Measurements from ENCODE around the gene EIPR1.
"Not testable (repeated sequence)": the region's sequence is repeated elsewhere in the genome, so short reads cannot be mapped to it uniquely, and the experiment has no call there.

EIPR1 gene

DNA sequence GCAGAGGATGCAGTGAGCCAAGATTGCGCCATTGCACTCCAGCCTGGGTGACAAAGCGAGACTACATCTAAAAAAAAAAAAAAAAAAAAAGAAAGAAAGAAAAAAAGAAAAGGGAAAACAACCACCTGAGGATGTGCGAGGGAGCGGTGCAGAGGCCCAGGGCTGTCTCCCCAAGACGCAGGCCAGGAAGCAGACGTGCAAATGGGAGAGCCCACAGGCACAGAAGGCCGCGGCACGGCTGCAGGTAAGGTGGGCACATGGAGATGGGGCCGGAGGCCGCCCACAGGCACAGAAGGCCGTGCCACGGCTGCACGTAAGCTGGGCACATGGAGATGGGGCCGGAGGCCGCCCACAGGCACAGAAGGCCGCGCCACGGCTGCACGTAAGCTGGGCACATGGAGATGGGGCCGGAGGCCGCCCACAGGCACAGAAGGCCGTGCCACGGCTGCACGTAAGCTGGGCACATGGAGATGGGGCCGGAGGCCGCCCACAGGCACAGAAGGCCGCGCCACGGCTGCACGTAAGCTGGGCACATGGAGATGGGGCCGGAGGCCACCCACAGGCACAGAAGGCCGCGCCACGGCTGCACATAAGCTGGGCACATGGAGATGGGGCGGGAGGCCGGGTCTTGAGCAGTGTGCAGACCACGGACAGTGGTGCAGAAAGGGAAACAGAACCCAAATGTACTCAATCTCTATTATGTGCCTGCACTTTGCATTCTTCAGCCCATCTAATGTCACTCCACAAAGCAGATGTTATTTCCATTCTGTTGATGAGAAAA, 93.6 kb downstream of the EIPR1 start:
- not testable (repeated sequence) for DNase-seq

DNA sequence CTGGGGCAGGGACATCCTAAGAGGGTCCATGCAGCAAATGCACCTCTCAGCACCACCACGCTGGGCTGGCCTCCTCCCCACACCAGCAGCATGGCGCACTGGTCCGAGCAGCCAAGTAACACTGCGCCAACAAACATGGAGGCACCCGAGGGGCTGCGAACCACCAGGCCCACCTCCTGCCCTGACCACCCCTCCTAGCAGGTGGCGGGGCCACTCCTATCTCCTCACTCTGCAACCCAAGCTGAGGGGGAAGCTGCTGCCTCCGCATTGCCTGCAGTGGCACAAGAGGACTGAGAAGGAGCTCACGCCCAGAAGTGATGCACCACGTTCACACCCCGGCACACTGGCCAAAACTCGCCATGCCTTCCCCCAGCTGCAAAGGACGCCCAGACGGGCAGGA, 94.4 kb downstream of the EIPR1 start:
- no peak for DNase-seq

DNA sequence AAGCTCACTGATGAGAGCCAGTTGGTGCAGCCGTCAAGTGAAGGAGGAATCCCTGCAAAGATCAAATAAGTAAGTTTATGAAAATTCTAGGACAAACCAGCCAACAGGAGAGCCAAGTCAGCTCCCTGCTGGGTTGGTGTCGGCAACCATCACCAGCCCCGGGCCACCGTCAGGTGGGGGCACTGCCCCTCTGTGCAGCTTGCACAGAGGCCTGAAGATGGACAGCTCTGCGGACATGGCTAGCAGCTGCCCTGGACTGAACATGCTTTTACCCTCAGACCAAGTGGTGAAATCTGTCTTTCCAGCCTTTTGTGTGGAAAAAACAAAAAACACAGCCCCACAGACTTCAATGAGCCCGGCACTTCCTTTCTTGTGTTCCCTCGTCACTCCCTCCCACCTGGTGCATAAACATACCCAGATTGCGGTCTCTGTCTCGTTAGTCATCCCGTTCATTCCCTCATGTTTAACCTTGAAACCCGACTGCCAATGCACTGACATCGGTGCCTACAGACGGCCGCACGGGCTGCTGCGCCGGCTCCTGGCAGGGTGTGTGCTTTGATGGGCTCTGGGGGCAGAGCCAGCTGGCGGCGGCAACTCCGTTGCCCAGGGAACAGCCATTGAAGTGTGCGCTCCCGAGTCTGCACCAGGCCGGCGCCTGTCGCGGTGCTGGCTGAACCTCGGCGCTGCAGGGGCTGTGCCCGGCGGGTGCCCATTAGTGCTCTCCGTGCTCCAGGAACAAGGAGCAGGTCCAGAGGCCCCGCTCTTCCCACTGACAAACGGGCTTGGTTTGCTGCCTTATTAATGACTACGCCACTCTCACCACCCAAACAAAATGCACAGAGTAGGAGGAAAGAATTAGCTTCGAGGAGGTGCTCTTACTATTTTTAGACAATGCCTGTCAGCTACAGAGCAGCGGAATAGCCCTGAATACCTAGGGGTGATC, 95.3 kb downstream of the EIPR1 start:
- DNase-seq = no peak

DNA sequence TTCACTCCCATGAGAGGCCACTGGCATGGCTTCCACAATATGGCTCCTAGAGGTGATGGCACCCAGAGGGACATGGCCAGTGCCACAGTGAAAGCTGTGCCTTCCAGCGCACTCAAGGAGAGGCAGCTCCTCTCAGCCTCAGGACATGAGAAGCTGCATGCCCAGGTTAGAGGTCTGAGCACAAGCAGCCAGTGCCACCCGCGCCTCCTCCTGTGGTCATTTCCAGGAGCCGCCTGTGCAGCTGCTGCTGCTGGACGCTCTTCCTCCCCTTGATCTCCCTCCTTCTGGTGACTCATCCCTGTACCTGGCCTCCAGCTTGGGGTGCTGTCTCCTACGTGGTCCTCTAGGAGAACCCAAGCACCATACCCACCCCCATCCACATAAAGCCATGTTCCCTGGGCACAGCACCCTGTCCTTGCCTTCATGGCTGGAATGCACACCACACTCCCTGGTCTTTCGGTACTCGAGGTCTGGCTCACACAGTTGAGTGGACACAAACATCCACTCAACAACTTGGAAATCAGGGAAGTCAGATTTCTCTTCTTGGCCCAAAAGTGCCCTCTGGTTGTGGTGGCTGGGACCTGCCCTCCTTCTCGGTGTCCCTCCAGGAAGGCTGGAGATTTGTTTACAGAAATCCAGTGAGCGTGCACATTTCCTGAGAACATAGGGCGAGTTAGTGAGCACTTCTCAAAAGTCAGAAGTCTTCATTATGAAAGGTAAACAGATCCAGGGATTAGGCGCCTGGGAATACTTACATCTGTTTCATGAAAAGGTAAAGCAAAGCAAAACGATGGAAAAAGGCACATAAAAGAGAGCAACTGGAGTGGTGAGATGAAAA, 96.7 kb downstream of the EIPR1 start:
- DNase-seq = no peak

DNA sequence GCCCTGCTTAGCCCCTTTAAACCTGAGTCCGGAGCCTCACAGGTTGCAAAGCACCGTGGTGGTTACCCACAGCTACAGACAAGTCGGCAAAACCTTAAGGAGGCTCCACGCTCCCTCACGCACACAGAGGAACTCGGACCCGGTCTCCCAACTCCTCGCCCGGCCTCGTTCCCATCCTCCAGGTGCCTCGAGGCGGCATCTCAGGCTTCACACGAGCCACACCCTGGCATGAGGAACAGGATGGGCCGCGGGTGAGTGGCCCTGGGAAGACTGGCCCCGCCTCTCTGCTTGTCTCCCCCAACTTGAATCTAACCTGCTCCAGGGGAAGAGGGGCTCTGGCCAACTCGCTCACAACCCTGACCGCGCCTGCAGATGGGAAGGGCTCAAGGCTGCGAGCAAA, 97.4 kb downstream of the EIPR1 start:
- DNase-seq = no peak

DNA sequence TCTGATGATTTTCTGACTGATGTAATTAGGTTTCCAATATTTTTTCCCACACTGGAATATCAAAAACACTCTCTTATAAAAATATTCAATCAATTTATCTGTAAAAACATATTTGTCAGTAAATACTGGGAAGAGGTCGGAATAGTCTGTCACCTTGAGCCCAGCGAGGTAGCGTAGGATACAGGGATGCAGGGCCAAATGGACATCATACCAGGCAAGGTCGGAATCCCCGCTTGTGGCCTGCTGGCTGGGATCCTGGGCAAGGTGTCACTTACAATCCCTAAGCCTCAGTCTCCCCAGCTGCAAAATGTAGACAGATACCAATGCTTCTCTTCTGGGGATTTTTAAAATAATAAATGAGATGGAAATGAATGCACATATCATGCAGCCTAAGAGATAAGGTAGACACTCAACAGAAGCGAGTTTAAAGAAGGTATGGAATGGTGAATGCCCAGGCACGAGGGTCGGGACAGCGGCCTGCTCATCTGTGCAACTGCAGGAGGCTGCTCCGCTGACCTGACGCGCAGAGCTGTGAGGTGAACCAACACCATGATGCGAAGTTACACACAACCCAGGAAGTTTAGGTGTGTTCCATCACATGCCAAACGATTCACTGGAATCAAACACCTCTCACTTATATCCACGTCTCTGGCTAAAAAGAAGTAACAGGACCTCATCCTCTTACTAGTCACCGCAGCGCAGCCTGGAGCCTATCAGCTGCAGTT, 98.2 kb downstream of the EIPR1 start:
- no peak for DNase-seq

DNA sequence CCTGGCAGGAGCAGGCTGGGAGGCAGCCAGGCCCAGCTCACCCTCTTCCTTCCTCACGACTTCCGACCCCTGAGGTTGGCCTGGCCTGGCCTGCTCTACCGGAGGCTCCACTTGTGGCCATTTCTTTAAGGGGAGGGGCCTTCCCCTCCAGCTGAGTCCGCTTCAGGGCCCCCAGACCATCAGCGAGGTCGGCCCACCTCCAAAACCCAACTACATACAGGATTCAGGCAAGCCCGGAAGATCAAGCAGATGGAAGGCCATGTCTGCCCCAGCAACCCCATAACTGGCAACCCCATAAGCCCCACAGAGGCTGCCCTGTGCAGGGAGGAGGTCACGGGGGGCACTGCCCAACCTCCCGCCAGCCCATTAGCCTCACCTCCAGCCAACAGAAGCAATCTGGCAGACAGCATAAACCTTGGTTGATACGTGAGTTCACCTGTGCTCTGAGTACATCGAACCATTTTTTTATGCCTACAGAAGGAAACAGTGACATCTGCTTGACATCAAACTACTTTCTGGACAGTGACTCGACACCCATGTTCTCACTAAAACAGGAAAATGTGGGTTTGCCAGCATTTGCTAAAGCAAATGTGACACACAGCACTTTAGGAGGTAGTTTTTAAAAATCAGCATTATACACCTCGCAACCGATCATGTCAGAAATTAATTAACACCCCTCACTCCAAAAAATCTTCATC, 98.9 kb downstream of the EIPR1 start:
- no peak for DNase-seq

DNA sequence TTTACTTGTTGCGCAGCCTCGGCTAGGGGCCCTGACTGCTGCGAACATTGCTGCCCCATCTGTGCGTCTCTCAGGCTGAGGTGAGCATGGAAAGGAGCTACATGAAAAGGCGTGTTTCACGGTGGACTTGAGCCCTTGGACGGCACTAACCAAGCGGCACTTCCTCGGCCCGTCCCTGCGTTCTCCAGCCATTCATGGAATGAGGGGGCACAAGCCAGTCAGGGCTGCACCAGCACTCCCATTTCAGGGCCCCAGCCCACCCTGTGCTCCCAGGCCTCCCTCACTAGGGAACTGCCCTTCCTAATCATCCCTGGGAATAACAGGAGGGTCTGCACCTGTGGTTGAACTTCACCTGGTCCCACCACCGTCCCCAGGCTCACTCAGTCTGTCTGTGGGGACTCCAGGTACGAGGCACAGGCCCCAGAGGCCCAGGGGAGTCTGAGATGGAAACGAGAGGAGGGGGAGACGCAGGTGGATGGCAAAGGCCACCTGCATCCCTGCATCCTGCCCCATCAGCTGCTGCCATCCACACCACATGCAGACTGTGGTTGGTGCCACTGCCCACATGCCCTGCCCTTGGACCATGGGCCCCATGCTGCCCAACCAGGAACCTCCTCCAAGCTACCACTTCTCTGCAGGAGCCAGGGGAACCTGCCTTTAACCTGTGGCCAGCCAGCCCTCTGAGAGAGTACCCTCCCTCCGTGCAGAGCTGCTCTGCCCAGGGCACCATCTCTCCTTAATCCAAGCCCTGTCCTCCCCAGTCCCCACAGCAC, 99.7 kb downstream of the EIPR1 start:
- DNase-seq = no peak

DNA sequence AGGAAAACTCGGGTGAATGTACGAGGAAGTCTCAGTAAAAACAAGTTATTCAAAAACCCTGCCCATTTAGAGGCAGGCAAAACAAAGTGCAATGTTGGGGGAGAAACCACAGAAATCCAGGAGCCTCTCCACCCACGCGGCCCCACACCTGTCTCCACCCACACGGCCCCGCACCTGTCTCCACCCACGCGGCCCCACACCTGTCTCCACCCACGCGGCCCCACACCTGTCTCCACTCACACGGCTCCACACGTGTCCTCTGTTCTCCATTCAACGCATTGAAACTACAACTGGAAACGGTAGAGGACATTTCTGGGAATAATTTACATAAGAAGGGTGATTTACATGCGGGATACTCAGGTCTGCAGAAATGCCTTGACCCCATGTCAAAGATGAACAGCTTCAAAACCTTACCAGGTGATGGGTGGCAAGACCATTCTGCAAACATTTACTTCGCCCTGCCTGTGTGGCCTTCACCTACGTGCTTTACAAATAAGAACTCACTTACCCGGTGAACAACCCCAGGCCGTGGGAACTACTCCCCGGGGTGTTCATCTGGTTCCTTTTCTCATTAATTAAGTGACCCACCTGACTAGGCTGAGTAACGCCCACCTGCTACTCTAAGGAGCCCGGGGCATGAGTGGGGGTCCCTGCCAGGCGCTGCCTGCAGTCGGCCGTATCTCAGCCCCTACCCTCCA, 100.4 kb downstream of the EIPR1 start:
- DNase-seq = no peak

DNA sequence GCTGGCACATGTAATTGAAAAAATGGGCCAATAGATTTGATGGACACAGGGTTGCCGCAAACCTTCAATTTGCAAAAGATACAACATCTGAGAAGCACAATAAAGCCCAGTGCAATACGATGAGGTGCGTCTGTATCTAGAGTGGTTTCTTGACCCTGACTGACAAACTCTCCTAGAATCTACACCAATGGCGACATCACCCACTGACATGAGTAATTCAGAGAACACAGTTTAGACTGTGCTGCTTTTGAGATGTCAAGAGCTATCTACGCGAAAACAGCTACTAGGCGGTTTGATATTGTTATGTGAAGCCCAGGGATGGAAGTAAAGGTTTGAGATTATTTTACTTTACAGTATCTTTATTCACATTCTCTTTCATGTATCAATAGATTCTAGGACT, 104.9 kb downstream of the EIPR1 start:
- no peak for DNase-seq

DNA sequence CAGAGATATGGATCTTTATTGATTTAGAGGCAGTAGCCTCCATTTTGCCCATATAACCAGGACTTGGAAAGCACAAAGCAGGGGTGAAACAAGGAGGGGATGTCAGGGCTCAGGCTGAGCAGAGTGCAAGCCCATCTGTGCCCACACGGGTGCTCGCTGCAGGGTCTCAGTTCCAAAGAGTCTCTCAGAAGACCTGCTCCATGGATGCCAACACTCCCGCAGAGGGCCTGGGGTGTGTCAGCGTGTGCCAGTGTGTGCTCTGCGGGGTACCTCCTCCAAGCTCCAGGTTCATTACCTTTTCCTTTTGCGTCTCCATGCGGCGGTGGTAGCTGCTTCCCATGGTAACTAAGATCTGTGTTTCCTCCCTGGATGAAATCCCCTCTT, 107.5 kb downstream of the EIPR1 start:
- DNase-seq = no peak

DNA sequence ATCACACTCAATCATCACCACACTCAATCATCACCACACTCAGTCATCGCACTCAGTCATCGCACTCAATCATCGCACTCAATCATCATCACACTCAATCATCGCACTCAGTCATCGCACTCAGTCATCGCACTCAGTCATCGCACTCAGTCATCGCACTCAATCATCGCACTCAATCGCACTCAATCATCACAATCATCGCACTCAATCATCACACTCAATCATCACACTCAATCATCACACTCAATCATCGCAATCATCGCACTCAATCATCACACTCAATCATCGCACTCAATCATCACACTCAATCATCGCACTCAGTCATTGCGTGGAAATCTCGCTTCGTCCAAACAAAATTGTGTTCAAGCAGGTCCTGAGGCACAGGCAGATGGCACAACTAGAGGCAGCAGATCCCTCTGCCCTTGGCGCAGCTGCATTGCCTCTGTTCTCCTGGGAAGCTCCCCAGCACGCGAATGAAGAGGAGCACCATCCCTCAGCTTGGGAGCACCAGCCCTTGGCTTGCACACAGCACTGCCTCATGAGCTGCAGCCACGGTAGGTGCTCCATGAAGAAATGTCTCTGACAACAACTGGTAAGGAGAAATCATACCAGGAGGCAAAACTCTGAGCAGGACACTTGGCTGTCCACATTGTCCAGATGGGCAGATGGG, 108.1 kb downstream of the EIPR1 start:
- DNase-seq = no peak

DNA sequence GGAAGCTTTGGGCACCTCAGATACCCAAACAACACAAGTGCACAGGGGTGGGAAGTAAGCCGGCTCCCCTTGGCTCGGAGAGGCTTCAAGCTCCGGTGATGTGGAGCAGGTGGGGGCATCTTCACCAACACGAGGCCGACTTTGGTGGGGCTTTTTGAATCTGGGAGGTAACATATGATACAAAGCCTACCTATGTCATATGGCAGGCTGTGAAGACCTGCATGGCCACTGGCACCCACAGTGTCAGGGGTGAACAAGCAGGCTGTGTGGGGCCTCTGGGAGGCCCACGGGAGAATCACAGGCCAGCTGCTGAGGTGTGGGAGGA, 109.0 kb downstream of the EIPR1 start:
- DNase-seq = no peak

DNA sequence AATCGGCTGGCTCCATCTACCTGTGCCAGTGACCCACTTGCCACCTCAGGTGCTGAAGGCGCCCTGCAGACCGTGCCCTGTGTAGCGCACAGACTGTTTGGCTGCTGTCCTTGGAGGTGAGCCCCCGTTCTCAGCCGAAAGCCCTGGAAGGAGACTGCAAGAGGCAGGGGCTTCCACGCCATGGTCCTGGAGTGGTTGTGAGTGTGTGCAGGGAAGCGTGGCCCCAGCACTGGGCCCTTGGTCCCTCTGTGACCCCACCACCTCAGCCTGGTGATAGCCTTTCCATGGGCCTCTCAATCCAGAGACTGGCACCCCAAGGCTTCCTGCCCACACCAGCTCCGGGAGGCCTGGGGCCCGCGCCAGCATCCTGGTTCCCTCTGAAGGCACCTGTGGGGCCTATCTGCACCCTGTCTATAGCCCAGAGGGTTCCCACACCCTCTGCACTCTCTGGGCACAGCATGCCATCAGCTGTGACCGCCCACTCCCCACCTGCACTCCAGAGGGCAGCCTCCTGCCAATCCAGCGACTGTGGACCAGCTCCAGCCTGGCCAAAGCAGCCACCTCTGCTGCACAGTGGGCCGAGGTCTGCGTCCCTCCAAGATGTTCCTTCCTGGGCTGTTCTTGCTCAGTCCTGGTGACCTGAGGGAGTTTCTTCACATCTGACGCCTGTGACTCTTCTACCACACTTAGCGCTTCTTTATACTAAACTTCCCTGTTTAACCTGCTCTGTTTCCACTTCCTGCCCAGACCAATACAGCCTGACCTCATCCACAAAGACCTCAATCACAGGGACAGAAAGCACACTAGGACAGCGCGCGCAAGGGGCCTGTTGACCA, 109.5 kb downstream of the EIPR1 start:
- no peak for DNase-seq

DNA sequence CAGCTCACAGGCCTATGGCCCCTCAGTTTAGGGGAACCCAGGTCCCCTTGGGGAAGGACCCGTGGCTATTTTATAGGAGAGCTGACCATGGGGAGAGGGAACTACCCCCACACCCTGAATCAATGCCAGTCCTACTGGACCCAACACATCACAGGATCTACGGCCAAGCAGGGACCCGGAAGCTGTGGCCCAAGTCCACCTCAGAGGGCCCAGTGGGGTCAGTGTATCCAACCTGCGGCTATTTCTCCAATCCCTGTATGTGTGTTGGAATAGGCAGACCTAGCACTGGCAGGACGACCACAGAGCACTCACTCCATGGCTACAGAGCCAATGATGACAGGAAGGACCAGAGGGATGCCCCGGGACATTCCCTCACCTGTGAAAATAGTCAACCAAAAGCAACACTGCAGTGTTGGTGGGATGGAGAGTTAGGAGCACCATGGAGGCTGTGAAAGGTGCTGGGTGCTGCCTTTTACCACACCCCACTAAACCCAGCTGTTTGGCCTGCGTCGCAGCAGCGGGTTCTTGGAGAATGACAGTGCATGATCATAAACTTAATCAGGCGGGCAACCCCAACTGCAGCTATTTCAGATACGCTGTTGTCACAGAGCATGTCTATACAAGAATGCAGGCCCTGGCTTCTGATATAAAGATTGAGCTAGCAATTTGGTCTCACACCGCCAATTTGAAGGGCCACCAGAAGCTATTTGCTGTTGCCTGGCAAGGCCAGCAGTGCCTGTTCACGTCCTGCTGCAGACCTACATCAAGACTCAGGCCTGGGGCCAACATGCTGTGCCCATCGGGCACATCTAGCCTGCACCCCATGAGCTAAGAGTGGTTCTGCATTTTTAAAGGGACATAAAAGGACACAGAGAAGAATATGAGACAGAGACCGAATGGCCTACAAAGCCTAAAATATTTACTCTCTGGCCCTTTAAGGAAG, 110.4 kb downstream of the EIPR1 start:
- no peak for DNase-seq

DNA sequence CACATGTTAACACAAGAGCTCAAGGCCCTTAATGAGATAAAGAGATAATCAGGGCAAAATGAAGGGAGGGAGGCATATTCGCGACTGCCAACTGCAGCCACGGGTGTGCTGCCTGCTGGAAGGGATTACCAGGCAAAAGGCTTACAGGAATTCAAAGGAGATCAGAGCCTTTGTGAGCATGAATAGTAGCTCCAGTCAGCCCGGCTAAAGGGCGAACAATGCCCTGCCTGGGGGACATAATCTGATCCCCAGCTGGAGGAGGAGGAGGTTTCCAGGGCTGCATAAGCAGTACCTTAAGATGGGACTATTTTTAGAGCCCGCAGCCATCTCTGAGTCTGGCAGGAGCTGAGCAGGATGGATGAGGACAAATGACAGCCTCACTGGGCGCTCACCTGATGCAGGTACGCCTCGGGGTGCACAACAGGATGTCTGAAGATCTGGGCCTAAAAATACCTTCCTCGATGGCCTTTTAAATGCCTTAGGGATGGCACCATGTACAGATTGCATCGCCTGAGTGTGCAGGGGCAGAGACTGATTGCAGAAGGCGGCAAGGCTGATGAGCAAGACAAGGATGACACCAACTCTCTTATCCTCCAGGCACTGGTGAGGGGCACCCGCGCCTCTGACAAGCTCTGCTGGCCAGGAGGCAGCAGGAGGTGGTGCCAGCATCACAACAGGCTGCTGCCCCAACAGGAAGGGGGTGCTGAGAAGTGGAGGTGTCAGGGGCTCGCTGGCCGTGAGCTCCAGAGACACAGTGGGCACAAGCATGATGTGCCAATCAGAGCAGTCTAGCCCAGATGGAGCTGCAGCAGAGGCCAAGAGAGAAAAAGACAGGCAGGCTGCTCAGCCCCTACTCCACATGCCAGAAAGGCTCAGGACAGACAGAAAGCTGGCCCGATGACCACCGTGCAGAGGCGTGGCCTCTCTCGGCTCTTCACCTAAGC, 111.4 kb downstream of the EIPR1 start:
- no peak for DNase-seq

DNA sequence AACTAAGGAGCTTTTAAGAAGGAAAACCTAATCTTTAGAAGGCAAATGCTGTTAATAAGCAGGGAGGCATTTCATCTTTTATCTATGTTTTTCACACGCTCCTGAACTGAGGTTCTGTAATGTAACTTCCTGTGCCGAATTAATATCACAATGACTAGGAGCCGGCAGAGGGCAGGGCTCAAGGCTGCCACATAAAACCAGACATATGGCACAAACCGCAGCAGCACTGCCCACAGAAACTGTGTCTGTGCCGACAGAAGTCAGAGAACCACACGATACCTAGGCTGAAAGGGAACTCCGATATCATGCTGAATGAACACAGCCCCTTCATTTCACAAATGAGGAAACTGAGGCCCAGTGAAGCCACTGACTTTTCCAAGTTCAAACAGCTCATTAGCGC, 112.1 kb downstream of the EIPR1 start:
- DNase-seq = no peak

Data from stimulated activated CD4-positive, alpha-beta T cell treated with anti-CD3 and anti-CD28 coated beads, Interleukin-4, amount 100 ng/mL, for 24 hours (primary cell).